IMR-90 (cell line): ENCODE results near the gene ZNF565. TPM values are rescaled to one million over a fixed set of nuclear protein-coding genes. Genes with fewer than 3 reads are reported as not detected.

Experiments
- ATAC-seq: fragments of 200-7000 bp; cut with Tn5 transposase; 2 replicates; pipeline ENCODE4 v1.9.1; 2020; ENCODE audit warnings: low read depth, mild to moderate bottlenecking, moderate library complexity
- BruUV-seq: library from RNA; stranded (reverse); fragments of 400-500 nt; replicated peaks from 2 replicates; lab custom pipeline; 2021; lab: Mats Ljungman, UMichigan
- CTCF ChIA-PET: fragments of 300-600 bp; formaldehyde crosslinking; extraction: SDS; loops from one replicate; lab custom pipeline; 2021; ENCODE audit warnings: antibody characterized with exemption; lab: Yijun Ruan, JAX
- POLR2A ChIA-PET: fragments of 300-600 bp; sonication (Branson Sonifier 250); formaldehyde crosslinking; loops from one replicate; lab custom pipeline; 2022; ENCODE audit warnings: antibody characterized with exemption; ENCODE audit not compliant: unreplicated experiment; lab: Charles Lee
- DNase-seq: peaks from one replicate; pipeline ENCODE4 v3.0.0; 2013
- H2AFZ ChIP-seq: replicated peaks from 2 replicates; pipeline ENCODE3; 2013; ENCODE audit warnings: low read length, mild to moderate bottlenecking; ENCODE audit not compliant: poor library complexity
- H2AK5ac ChIP-seq: 2 replicates; pipeline ENCODE4 v1.6.1; 2013; ENCODE audit warnings: low read depth, low read length, inconsistent platforms
- H2AK9ac ChIP-seq: replicated peaks from 2 replicates; pipeline ENCODE3; 2013; ENCODE audit warnings: mild to moderate bottlenecking, low read depth, low read length, moderate library complexity; ENCODE audit not compliant: poor library complexity
- H2BK120ac ChIP-seq: 2 replicates; pipeline ENCODE4 v1.6.1; 2013; ENCODE audit warnings: low read depth, low read length, inconsistent platforms
- H2BK15ac ChIP-seq: 3 replicates; pipeline ENCODE4 v1.6.1; 2013; ENCODE audit warnings: low read depth, low read length, inconsistent platforms
- H2BK20ac ChIP-seq: 2 replicates; pipeline ENCODE4 v1.6.1; 2013; ENCODE audit warnings: low read depth, mild to moderate bottlenecking, inconsistent platforms, low read length, moderate library complexity
- H2BK5ac ChIP-seq: 2 replicates; pipeline ENCODE4 v1.6.1; 2013; ENCODE audit warnings: mild to moderate bottlenecking, low read depth, low read length, inconsistent platforms; ENCODE audit not compliant: poor library complexity, severe bottlenecking
- H3K14ac ChIP-seq: replicated peaks from 2 replicates; pipeline ENCODE4 v1.6.1; 2013; ENCODE audit warnings: low read depth, low read length, inconsistent platforms
- H3K18ac ChIP-seq: 2 replicates; pipeline ENCODE4 v1.6.1; 2013; ENCODE audit warnings: low read depth, low read length, control low read depth
- H3K23ac ChIP-seq: 2 replicates; pipeline ENCODE4 v1.6.1; 2013; ENCODE audit warnings: low read depth, low read length, inconsistent platforms
- H3K27ac ChIP-seq: 2 replicates; pipeline ENCODE4 v1.5.1; 2013; ENCODE audit warnings: mild to moderate bottlenecking, control low read depth, low read length; ENCODE audit not compliant: insufficient read depth
- H3K27me3 ChIP-seq: 2 replicates; pipeline ENCODE4 v1.6.1; 2013; ENCODE audit warnings: low read length; ENCODE audit not compliant: control insufficient read depth, insufficient read depth
- H3K36me3 ChIP-seq: 2 replicates; pipeline ENCODE4 v1.6.1; 2013; ENCODE audit warnings: low read length, mixed read lengths; ENCODE audit not compliant: control insufficient read depth, insufficient read depth
- H3K4ac ChIP-seq: 2 replicates; pipeline ENCODE4 v1.6.1; 2013; ENCODE audit warnings: low read depth, low read length, inconsistent platforms
- H3K4me1 ChIP-seq: 2 replicates; pipeline ENCODE4 v1.6.1; 2013; ENCODE audit warnings: low read length, mixed read lengths; ENCODE audit not compliant: control insufficient read depth, insufficient read depth
- H3K4me2 ChIP-seq: 2 replicates; pipeline ENCODE4 v1.6.1; 2013; ENCODE audit warnings: low read depth, mild to moderate bottlenecking, control low read depth, low read length, moderate library complexity
- H3K4me3 ChIP-seq: 2 replicates; pipeline ENCODE4 v1.5.1; 2013; ENCODE audit warnings: low read depth, mild to moderate bottlenecking, control low read depth, low read length, moderate library complexity; ENCODE audit not compliant: insufficient read depth
- H3K56ac ChIP-seq: 2 replicates; pipeline ENCODE4 v1.6.1; 2013; ENCODE audit warnings: low read length, inconsistent platforms; ENCODE audit not compliant: insufficient read depth; ENCODE audit errors: extremely low read depth
- H3K79me1 ChIP-seq, 2 experiments: 2 replicates each; pipeline ENCODE4 v1.6.1; 2013; ENCODE audit warnings: low read length in 2 of 2, inconsistent platforms in 1 of 2, low read depth in 1 of 2
- H3K9ac ChIP-seq: 2 replicates; pipeline ENCODE4 v1.6.1; 2013; ENCODE audit warnings: low read depth, low read length, control low read depth
- H3K9me1 ChIP-seq: 2 replicates; pipeline ENCODE4 v1.6.1; 2013; ENCODE audit warnings: low read length, inconsistent platforms; ENCODE audit not compliant: insufficient read depth
- H3K9me3 ChIP-seq: 2 replicates; pipeline ENCODE4 v1.6.1; 2013; ENCODE audit warnings: low read length; ENCODE audit not compliant: control insufficient read depth, insufficient read depth
- H4K20me1 ChIP-seq: 2 replicates; pipeline ENCODE4 v1.6.1; 2013; ENCODE audit warnings: low read length, inconsistent platforms; ENCODE audit not compliant: insufficient read depth
- H4K5ac ChIP-seq: 2 replicates; pipeline ENCODE4 v1.6.1; 2013; ENCODE audit warnings: mild to moderate bottlenecking, low read depth, low read length, control low read depth
- H4K8ac ChIP-seq, 2 experiments: 2 replicates each; pipeline ENCODE4 v1.6.1; 2013; ENCODE audit warnings: low read depth in 2 of 2, low read length in 2 of 2, control low read depth in 1 of 2, inconsistent platforms in 1 of 2
- H4K91ac ChIP-seq: 2 replicates; pipeline ENCODE4 v1.6.1; 2013; ENCODE audit warnings: low read depth, low read length, inconsistent platforms; ENCODE audit not compliant: insufficient read depth
- CEBPB ChIP-seq: IDR thresholded peaks from 2 replicates; pipeline ENCODE4 v1.6.1; 2012; ENCODE audit warnings: low read depth, low read length, improper control_type of control experiment
- WGBS, 2 experiments: methylation state at CpG; one replicate each; pipeline versions ENCODE4 v1.1.5 to v1.1.7; 2013; ENCODE audit warnings: missing lambda C conversion rate in 2 of 2; ENCODE audit not compliant: insufficient read length in 1 of 2; ENCODE audit errors: extremely low coverage in 2 of 2; 5-methylcytosine and 5-hydroxymethylcytosine counted together
- dilution Hi-C: fragments of 300-500 bp; cut with HindIII; formaldehyde crosslinking; loops from one replicate; pipeline ENCODE4 v1.14.3; 2018; ENCODE audit warnings: low sequenced_read_pairs; ENCODE audit not compliant: unreplicated experiment
- in situ Hi-C: fragments of 300-500 bp; cut with MboI; formaldehyde crosslinking; loops from 3 replicates; pipeline ENCODE4 v1.14.3; 2019; ENCODE audit warnings: low sequenced_read_pairs, inconsistent platforms, mixed read lengths
- intact Hi-C: fragments of 100-400 bp; cut with micrococcal nuclease; formaldehyde crosslinking; loops from 2 replicates; pipeline ENCODE4 v1.10.0; 2022
- polyA plus RNA-seq, 3 experiments: library from polyadenylated mRNA; depleted of rRNA; stranded (reverse); fragments of >200 nt; gene quantifications; 2 replicates each; pipeline ENCODE4 v1.2.3, GENCODE V29; 2012; ENCODE audit warnings: low replicate concordance in 1 of 3
- total RNA-seq: library from RNA; depleted of rRNA; stranded (reverse); fragments of >200 nt; gene quantifications from 2 replicates; pipeline ENCODE4 v1.2.3, GENCODE V29; 2012

The ZNF565 gene
- total and polyA plus RNA-seq, 2 of the 4 experiments (the other 2 are of a cell fraction) = 2.3 to 7.5 TPM

GRCh38 chr19:36254848-36255247, 40.4 kb upstream of the ZNF565 start:
- H3K14ac ChIP-seq = no peak overlapping the region
- H3K9me1 ChIP-seq = no peaks in the 10 kb centered on the region
- no peak for TF ChIP-seq CEBPB
- H4K91ac ChIP-seq = no peak overlapping the region
- H3K36me3 ChIP-seq = no peaks in the 10 kb centered on the region
- no peak overlapping the region for H2AK5ac ChIP-seq
- H3K27me3 ChIP-seq = no peaks in the 10 kb centered on the region
- H3K4me3 ChIP-seq = no peak overlapping the region
- dilution Hi-C loops = no loop called here
- H3K4me1 ChIP-seq = no peaks in the 10 kb centered on the region
- H3K56ac ChIP-seq = no peak overlapping the region
- no peak overlapping the region for H2BK15ac ChIP-seq
- H2AFZ ChIP-seq = no peak overlapping the region
- no peak overlapping the region for H3K4ac ChIP-seq
- ATAC-seq (no peak), DNase-seq (no peak)
- no peak overlapping the region for H3K23ac ChIP-seq
- in situ Hi-C loops = no loop called here
- no peak overlapping the region for H2BK120ac ChIP-seq
- intact Hi-C loops = no loop called here
- BruUV-seq = no TSS peak
- no peak overlapping the region for H2BK5ac ChIP-seq
- no peaks in the 10 kb centered on the region for H4K20me1 ChIP-seq
- ChIA-PET CTCF (no interaction called here), POLR2A (no interaction called here)
- no peak overlapping the region for H4K5ac ChIP-seq
- H4K8ac ChIP-seq = no peak overlapping the region
- H2BK20ac ChIP-seq = no peak overlapping the region
- no peak overlapping the region for H3K27ac ChIP-seq
- peaks cover 3% of the 10 kb centered on the region; the same call in 1 of the 2 replicates for H3K9me3 ChIP-seq
- no peak overlapping the region for H3K18ac ChIP-seq
- no peak overlapping the region for H3K9ac ChIP-seq
- 91% methylated on average over 8 of the region's 11 CpGs; no CpG with 5 or more reads in 1 of the 2 experiments for WGBS, 2 experiments
- H2AK9ac ChIP-seq = no peak overlapping the region
- H3K4me2 ChIP-seq = no peak overlapping the region
- H3K79me1 ChIP-seq = no peaks in the 10 kb centered on the region
